Breast epithelium (tissue), 4 donors: Measurements from ENCODE around the gene TUBA4A. TPM values are rescaled to one million over a fixed set of nuclear protein-coding genes. Genes with fewer than 3 reads are reported as not detected.

Source experiments
- DNase-seq, 2 donors: peaks; one replicate each; pipeline ENCODE4 v3.0.0-alpha.2; 2019; ENCODE audit warnings: low spot score in 2 of 2
- H3K27ac ChIP-seq, 2 donors: fragments of 200-600 bp; sonication (generic) in 1 of 2; one replicate each; pipeline ENCODE4 v1.5.1; 2016 to 2019; ENCODE audit warnings: mild to moderate bottlenecking in 1 of 2
- H3K27me3 ChIP-seq, 2 donors: fragments of 200-600 bp; sonication (generic) in 1 of 2; one replicate each; pipeline versions ENCODE4 v1.5.1 to v1.6.0; 2017 to 2019; ENCODE audit warnings: control low read depth in 1 of 2, mild to moderate bottlenecking in 1 of 2
- H3K36me3 ChIP-seq: fragments of 200-600 bp; one replicate; pipeline ENCODE4 v1.5.1; 2019
- H3K4me1 ChIP-seq, 2 donors: fragments of 200-600 bp; sonication (generic); one replicate each; pipeline ENCODE4 v1.5.1; 2016 to 2019; ENCODE audit warnings: control low read depth in 1 of 2
- H3K4me3 ChIP-seq, 3 donors: fragments of 200-600 bp; sonication (generic); 1 replicate in 2 of 3; 2 replicates in 1 of 3; pipeline ENCODE4 v1.5.1; 2016 to 2019; ENCODE audit warnings: mild to moderate bottlenecking in 3 of 3, moderate library complexity in 2 of 3
- H3K9me3 ChIP-seq, 2 donors: fragments of 200-600 bp; sonication (generic) in 1 of 2; one replicate each; pipeline ENCODE4 v1.5.1; 2016 to 2019; ENCODE audit warnings: control low read depth in 1 of 2
- POLR2A ChIP-seq: fragments of 450-650 bp; IDR thresholded peaks from one replicate; pipeline ENCODE4 v1.6.1; 2016; ENCODE audit warnings: antibody characterized with exemption, mild to moderate bottlenecking, moderate library complexity
- POLR2AphosphoS5 ChIP-seq, 3 donors: sonication (generic); formaldehyde crosslinking; IDR thresholded peaks; one replicate each; pipeline ENCODE4 v1.6.1; 2017; ENCODE audit warnings: antibody characterized with exemption in 3 of 3
- intact Hi-C: fragments of 100-400 bp; cut with DNase I; formaldehyde crosslinking; loops from one replicate; pipeline ENCODE4 v1.15.1; 2023; ENCODE audit warnings: low total_unique reads
- total RNA-seq, 3 donors: library from RNA; depleted of rRNA; stranded (reverse); fragments of >200 nt; gene quantifications; one replicate each; pipeline ENCODE4 v1.1.0, GENCODE V29; 2016
- TF ChIP-seq, protein P1 (sequence below), 3 donors: fragments of 450-650 bp; IDR thresholded peaks; one replicate each; pipeline ENCODE4 v1.5.1; 2016 to 2017; ENCODE audit warnings: antibody characterized with exemption in 3 of 3, mild to moderate bottlenecking in 3 of 3, moderate library complexity in 3 of 3

TUBA4A gene
- total RNA-seq, 3 donors from 2014 or later, result 5.4 to 73.3 (median 48.8) TPM

DNA sequence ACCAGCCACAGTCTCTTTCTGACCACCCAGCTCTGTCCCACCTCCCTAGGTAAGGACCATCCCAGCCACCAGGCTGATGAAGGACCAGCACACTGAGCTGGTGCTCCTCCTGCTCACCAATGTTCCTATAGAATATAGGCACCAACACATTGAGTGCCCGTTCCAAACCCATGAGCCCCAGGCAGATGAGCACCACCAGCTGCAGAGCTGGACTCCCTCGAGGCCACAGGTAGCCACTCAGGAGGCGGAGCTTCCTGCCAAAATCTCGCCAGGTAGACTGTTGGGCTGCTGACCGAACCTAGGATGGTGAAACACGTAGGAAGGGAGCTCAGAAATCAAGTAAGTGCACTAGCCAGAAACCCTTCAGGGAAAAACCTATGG is 37.2 kb downstream of the TUBA4A start:
- no peaks in the 10 kb centered on the region for H3K27me3 ChIP-seq
- peaks cover 9 to 17% of the 10 kb centered on the region in 2 donors for H3K4me1 ChIP-seq
- peaks cover 3% of the 10 kb centered on the region for H3K36me3 ChIP-seq
- intact Hi-C loops, result no loop called here
- TF ChIP-seq POLR2A, result no peak
- TF ChIP-seq POLR2AphosphoS5 (IDR thresholded peaks at IDR 0.05), result no peak
- TF ChIP-seq, protein P1, sequence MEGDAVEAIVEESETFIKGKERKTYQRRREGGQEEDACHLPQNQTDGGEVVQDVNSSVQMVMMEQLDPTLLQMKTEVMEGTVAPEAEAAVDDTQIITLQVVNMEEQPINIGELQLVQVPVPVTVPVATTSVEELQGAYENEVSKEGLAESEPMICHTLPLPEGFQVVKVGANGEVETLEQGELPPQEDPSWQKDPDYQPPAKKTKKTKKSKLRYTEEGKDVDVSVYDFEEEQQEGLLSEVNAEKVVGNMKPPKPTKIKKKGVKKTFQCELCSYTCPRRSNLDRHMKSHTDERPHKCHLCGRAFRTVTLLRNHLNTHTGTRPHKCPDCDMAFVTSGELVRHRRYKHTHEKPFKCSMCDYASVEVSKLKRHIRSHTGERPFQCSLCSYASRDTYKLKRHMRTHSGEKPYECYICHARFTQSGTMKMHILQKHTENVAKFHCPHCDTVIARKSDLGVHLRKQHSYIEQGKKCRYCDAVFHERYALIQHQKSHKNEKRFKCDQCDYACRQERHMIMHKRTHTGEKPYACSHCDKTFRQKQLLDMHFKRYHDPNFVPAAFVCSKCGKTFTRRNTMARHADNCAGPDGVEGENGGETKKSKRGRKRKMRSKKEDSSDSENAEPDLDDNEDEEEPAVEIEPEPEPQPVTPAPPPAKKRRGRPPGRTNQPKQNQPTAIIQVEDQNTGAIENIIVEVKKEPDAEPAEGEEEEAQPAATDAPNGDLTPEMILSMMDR (IDR thresholded peaks at IDR 0.05), result no peak
- no peak overlapping the region for H3K4me3 ChIP-seq
- no peaks in the 10 kb centered on the region for H3K9me3 ChIP-seq
- no peak for DNase-seq
- H3K27ac ChIP-seq, result no peak overlapping the region

DNA sequence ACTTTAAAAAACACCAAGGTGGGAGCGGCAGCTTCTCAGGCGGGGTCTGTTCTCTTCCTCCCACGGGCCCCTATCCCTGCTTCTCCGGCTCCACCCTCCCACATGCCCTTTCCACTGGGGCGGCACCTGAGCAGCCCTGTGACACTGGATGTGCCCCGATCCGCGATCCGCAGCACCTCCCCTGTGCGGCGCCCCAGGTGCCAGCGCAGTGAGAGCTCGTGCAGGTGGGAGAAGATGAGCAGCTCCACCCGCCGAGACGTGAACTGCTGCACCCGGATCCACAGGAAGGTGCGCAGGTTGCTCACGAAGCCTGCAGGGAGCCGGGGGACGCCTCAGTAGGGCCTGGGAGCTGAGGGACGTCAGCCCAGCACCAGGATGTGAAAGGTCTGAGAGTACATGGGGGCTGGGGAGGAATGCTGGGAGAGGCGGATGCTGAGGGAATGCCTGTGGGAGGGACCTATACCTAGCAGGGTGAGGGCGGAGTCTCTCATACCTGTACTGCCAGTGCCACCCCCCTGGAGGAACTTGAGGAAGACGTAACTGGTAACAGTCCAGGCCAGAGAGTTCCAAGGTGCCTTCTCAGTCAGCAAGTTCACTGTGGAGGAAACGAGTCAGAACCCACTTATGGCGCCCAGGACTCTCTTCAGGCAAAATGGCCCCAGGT is 37.7 kb downstream of the TUBA4A start:
- intact Hi-C loops, result no loop called here

DNA sequence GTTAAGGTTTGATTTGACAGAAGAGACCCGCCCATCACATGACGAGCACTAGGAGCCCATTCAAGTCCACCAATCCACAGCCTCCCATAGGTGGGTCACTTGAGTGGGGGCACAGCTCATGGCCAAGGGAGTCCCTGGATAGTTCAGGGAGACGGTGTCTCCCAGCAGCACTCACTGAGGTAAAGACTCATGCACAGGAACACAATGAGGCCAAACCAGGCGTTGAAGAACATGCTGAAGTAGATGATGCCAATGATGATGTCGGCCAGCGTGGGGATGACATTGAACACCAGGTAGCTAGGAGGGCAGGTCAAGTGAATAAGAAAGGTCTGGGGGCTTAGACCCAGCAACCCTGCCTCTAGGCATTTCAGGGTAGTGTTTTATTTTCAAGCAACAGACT is 38.9 kb downstream of the TUBA4A start:
- Histone ChIP-seq H3K4me3 (no peak overlapping the region), H3K27ac (no peak overlapping the region), H3K9me3 (no peaks in the 10 kb centered on the region), H3K27me3 (no peaks in the 10 kb centered on the region), H3K4me1 (peaks cover 9 to 17% of the 10 kb centered on the region in 2 donors), H3K36me3 (no peaks in the 10 kb centered on the region)
- DNase-seq, result no peak
- intact Hi-C loops, result no loop called here
- TF ChIP-seq, protein P1 (IDR thresholded peaks at IDR 0.05), result no peak
- TF ChIP-seq POLR2AphosphoS5 (IDR thresholded peaks at IDR 0.05), result no peak
- no peak for TF ChIP-seq POLR2A

More for the DNA sequence above, 37.7 kb downstream of the TUBA4A start:
- Histone ChIP-seq H3K27ac (no peak overlapping the region), H3K4me3 (no peak overlapping the region), H3K9me3 (no peaks in the 10 kb centered on the region), H3K27me3 (no peaks in the 10 kb centered on the region), H3K36me3 (no peaks in the 10 kb centered on the region), H3K4me1 (peaks cover 9 to 17% of the 10 kb centered on the region in 2 donors)
- no peak for DNase-seq
- no peak for TF ChIP-seq POLR2AphosphoS5 (IDR thresholded peaks at IDR 0.05)
- TF ChIP-seq, protein P1 (IDR thresholded peaks at IDR 0.05), result no peak
- TF ChIP-seq POLR2A, result no peak

DNA sequence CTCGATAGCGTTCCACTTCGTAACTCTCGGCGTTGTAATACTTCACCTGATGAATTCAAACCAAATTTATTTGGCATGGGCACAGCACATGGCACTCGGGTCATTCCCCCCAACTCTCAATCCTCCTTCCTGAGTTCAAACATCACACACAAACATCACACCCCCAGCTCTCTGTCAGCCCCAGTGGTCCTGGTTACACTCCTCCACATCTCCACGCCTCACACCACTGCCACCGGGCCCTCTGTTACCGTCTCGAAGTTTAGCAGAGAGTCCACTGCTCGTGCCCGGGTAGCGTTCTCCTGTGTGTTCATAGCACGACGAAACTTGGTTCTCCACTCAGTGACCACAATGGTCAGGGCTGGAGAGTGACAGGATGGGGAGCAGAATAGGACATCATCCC is 39.6 kb downstream of the TUBA4A start:
- intact Hi-C loops, result no loop called here
- H3K9me3 ChIP-seq, result no peaks in the 10 kb centered on the region
- H3K27me3 ChIP-seq, result no peaks in the 10 kb centered on the region
- H3K36me3 ChIP-seq, result no peaks in the 10 kb centered on the region
- H3K27ac ChIP-seq, result no peak overlapping the region
- H3K4me1 ChIP-seq, result peaks cover 4 to 12% of the 10 kb centered on the region in 2 donors
- no peak for DNase-seq
- no peak overlapping the region for H3K4me3 ChIP-seq
- TF ChIP-seq, protein P1 (IDR thresholded peaks at IDR 0.05), result no peak
- no peak for TF ChIP-seq POLR2AphosphoS5 (IDR thresholded peaks at IDR 0.05)
- TF ChIP-seq POLR2A, result no peak

DNA sequence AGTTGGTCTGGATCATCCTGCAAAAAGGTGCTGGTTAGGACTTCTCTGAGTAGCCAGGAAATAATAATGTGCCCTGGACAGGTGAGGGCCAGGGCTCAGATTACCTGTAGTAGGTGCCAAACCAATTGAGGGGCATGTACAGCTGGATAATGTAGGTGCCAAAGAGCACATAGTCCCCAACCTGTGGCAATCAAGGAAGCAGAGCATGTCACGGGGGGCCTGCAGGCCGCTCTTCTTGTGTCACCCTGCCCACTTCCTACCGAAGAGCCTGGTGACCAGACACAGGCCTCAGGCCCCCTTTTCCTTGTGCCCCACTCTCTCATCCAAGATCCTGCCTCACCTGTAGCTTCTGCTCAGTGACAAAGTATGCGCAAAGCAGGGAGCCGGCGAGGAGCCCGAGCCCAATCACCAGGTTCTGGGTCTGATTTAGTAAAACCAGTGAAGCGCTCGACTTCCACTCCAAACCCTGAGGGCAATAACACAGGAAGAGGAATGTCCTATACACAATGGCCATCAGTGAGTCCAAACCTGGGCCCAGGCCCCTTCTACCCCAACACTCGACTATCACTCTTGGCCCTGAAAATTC is 40.1 kb downstream of the TUBA4A start:
- Histone ChIP-seq H3K4me3 (no peak overlapping the region), H3K4me1 (peaks cover 4 to 7% of the 10 kb centered on the region in 2 donors), H3K9me3 (no peaks in the 10 kb centered on the region), H3K27me3 (no peaks in the 10 kb centered on the region), H3K36me3 (no peaks in the 10 kb centered on the region), H3K27ac (peak overlapping the region in 1 of 2 donors; percentile 12)
- TF ChIP-seq, protein P1 (IDR thresholded peaks at IDR 0.05), result no peak
- TF ChIP-seq POLR2AphosphoS5 (IDR thresholded peaks at IDR 0.05) (no peak), POLR2A (no peak)
- intact Hi-C loops, result no loop called here
- DNase-seq, result no peak
